Keratinocyte (primary cell): ENCODE results near the gene CCAR1. TPM values are rescaled to one million over a fixed set of nuclear protein-coding genes. Genes with fewer than 3 reads are reported as not detected.
"Not testable (repeated sequence)": the region's sequence is repeated elsewhere in the genome, so short reads cannot be mapped to it uniquely, and the experiment has no call there.

Source experiments
- DNase-seq: peaks from one replicate; pipeline ENCODE4 v3.0.0-alpha.2; 2011; ENCODE audit warnings: low read depth, missing footprints, low spot score
- FAIRE-seq: peaks from 2 replicates; lab custom pipeline; 2011; peaks lifted over from hg19 to GRCh38; lab: Jason Lieb, UNC
- H2AFZ ChIP-seq: 2 replicates; pipeline ENCODE4 v1.6.0; 2012; ENCODE audit warnings: low read length, control low read depth, inconsistent platforms; ENCODE audit not compliant: control insufficient read depth
- H3K27ac ChIP-seq: 2 replicates; pipeline ENCODE4 v1.5.1; 2011; ENCODE audit warnings: low read length; ENCODE audit not compliant: control insufficient read depth, insufficient read depth
- H3K27me3 ChIP-seq: 3 replicates; pipeline ENCODE4 v1.6.0; 2011; ENCODE audit warnings: low read length; ENCODE audit not compliant: control insufficient read depth, insufficient read depth; ENCODE audit errors: extremely low read depth
- H3K36me3 ChIP-seq, 2 experiments: 2 replicates in 1 of 2; 3 replicates in 1 of 2; pipeline ENCODE4 v1.5.1; 2011; ENCODE audit warnings: low read length in 2 of 2, mild to moderate bottlenecking in 1 of 2; ENCODE audit not compliant: control insufficient read depth in 2 of 2, insufficient read depth in 2 of 2; ENCODE audit errors: extremely low read depth in 1 of 2
- H3K4me1 ChIP-seq: 3 replicates; pipeline ENCODE4 v1.5.1; 2011; ENCODE audit warnings: low read length; ENCODE audit not compliant: control insufficient read depth, insufficient read depth; ENCODE audit errors: extremely low read depth
- H3K4me2 ChIP-seq: 3 replicates; pipeline ENCODE4 v1.6.0; 2011; ENCODE audit warnings: low read depth, low read length; ENCODE audit not compliant: control insufficient read depth, insufficient read depth; ENCODE audit errors: extremely low read depth
- H3K4me3 ChIP-seq, 3 experiments: fragments of 200-600 bp in 1 of 3; sonication (generic) in 1 of 3; 2 replicates in 2 of 3; 3 replicates in 1 of 3; pipeline ENCODE4 v1.5.1; 2011 to 2016; ENCODE audit warnings: low read length in 3 of 3, mild to moderate bottlenecking in 3 of 3, control low read depth in 2 of 3, inconsistent platforms in 1 of 3, low read depth in 1 of 3, mixed read lengths in 1 of 3, mixed run types in 1 of 3, moderate library complexity in 1 of 3; ENCODE audit not compliant: control insufficient read depth in 2 of 3, insufficient read depth in 2 of 3; ENCODE audit errors: extremely low read depth in 1 of 3
- H3K79me2 ChIP-seq: 2 replicates; pipeline ENCODE4 v1.6.0; 2012; ENCODE audit warnings: low read length; ENCODE audit not compliant: control insufficient read depth, insufficient read depth
- H3K9ac ChIP-seq: 3 replicates; pipeline ENCODE4 v1.6.0; 2011; ENCODE audit warnings: low read length; ENCODE audit not compliant: control insufficient read depth, insufficient read depth; ENCODE audit errors: extremely low read depth
- H3K9me1 ChIP-seq: 3 replicates; pipeline ENCODE4 v1.6.0; 2011; ENCODE audit warnings: low read length; ENCODE audit not compliant: control insufficient read depth, insufficient read depth; ENCODE audit errors: extremely low read depth
- H3K9me3 ChIP-seq: 2 replicates; pipeline ENCODE4 v1.5.1; 2012; ENCODE audit warnings: low read depth, low read length; ENCODE audit not compliant: control insufficient read depth
- H4K20me1 ChIP-seq: 3 replicates; pipeline ENCODE4 v1.6.0; 2011; ENCODE audit warnings: low read length; ENCODE audit not compliant: control insufficient read depth, insufficient read depth; ENCODE audit errors: extremely low read depth
- EZH2 ChIP-seq: IDR thresholded peaks from one replicate; pipeline ENCODE4 v1.6.1; 2012; ENCODE audit warnings: inconsistent platforms, mild to moderate bottlenecking, low read length, moderate library complexity
- dilution Hi-C: fragments of 300-500 bp; cut with MboI; formaldehyde crosslinking; loops from one replicate; pipeline ENCODE4 v1.7.0; 2020; ENCODE audit warnings: low sequenced_read_pairs; ENCODE audit not compliant: extremely low pct_ligation_motif_present
- polyA plus RNA-seq, 5 experiments: library from polyadenylated mRNA; depleted of rRNA in 3 of 5; stranded (reverse) in 3 of 5; stranded (forward) in 1 of 5; unstranded in 1 of 5; fragments of >200 nt; gene quantifications; 1 replicate in 1 of 5; 2 replicates in 3 of 5; 3 replicates in 1 of 5; pipeline versions ENCODE4 v1.2.1 to v1.2.3, GENCODE V29; 2011 to 2012; ENCODE audit warnings: missing spikeins in 2 of 5, low read depth in 1 of 5, low replicate concordance in 1 of 5
- TF ChIP-seq, protein P1 (sequence below), 3 experiments: IDR thresholded peaks in 1 of 3; conservative IDR thresholded peaks in 1 of 3; optimal IDR thresholded peaks in 1 of 3; 2 replicates in 2 of 3; 3 replicates in 1 of 3; pipeline versions ENCODE3 to v1.5.1; 2011; ENCODE audit warnings: low read length in 3 of 3, mild to moderate bottlenecking in 3 of 3, moderate library complexity in 2 of 3, control low read depth in 1 of 3, inconsistent platforms in 1 of 3; ENCODE audit not compliant: insufficient read depth in 2 of 3; ENCODE audit errors: extremely low read depth in 1 of 3

The CCAR1 gene
- polyA plus RNA-seq, 1 donor (not counting 4 experiments of a cell fraction or from before 2014, with no cell fraction given), result 59.1 TPM

- no peak for FAIRE-seq
- Histone ChIP-seq H3K36me3 (no peaks in the 10 kb centered on the region), H3K27ac (no peak overlapping the region), H2AFZ (no peak overlapping the region), H3K79me2 (no peaks in the 10 kb centered on the region), H4K20me1 (no peaks in the 10 kb centered on the region), H3K9me3 (no peaks in the 10 kb centered on the region), H3K9ac (no peak overlapping the region), H3K27me3 (no peaks in the 10 kb centered on the region), H3K4me1 (no peaks in the 10 kb centered on the region), H3K4me3 (no peak overlapping the region), H3K9me1 (no peaks in the 10 kb centered on the region), H3K4me2 (no peak overlapping the region)
- no peak for DNase-seq
- no peak for TF ChIP-seq EZH2
- dilution Hi-C loops, result no loop called here
Measured at GRCh38 chr10:68697106-68697505, 23.9 kb upstream of the CCAR1 start.

GRCh38 chr10:68700197-68700596 lies 20.8 kb upstream of the CCAR1 start:
- Histone ChIP-seq H3K4me3 (no peak overlapping the region), H3K9ac (no peak overlapping the region), H2AFZ (no peak overlapping the region), H4K20me1 (no peaks in the 10 kb centered on the region), H3K27ac (no peak overlapping the region), H3K36me3 (no peaks in the 10 kb centered on the region), H3K9me3 (no peaks in the 10 kb centered on the region), H3K9me1 (no peaks in the 10 kb centered on the region), H3K79me2 (no peaks in the 10 kb centered on the region), H3K4me2 (no peak overlapping the region), H3K4me1 (no peaks in the 10 kb centered on the region), H3K27me3 (no peaks in the 10 kb centered on the region)
- no peak for TF ChIP-seq EZH2
- TF ChIP-seq, protein P1, sequence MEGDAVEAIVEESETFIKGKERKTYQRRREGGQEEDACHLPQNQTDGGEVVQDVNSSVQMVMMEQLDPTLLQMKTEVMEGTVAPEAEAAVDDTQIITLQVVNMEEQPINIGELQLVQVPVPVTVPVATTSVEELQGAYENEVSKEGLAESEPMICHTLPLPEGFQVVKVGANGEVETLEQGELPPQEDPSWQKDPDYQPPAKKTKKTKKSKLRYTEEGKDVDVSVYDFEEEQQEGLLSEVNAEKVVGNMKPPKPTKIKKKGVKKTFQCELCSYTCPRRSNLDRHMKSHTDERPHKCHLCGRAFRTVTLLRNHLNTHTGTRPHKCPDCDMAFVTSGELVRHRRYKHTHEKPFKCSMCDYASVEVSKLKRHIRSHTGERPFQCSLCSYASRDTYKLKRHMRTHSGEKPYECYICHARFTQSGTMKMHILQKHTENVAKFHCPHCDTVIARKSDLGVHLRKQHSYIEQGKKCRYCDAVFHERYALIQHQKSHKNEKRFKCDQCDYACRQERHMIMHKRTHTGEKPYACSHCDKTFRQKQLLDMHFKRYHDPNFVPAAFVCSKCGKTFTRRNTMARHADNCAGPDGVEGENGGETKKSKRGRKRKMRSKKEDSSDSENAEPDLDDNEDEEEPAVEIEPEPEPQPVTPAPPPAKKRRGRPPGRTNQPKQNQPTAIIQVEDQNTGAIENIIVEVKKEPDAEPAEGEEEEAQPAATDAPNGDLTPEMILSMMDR (optimal IDR thresholded peaks at IDR 0.05 in 1 of 3, IDR thresholded peaks at IDR 0.05 in 1 of 3, conservative IDR thresholded peaks at IDR 0.05 in 1 of 3; ENCODE audit: extremely low read depth in 1 of 3, insufficient read depth in 2 of 3, low read length in 3 of 3), result no peak
- dilution Hi-C loops, result no loop called here
- FAIRE-seq (no peak), DNase-seq (no peak)

GRCh38 chr10:68705548-68705947 lies 15.5 kb upstream of the CCAR1 start:
- FAIRE-seq, result no peak
- no peak overlapping the region for H3K27ac ChIP-seq
- H2AFZ ChIP-seq, result no peak overlapping the region
- dilution Hi-C loops, result no loop called here
- no peaks in the 10 kb centered on the region for H3K36me3 ChIP-seq
- H4K20me1 ChIP-seq, result no peaks in the 10 kb centered on the region
- H3K9ac ChIP-seq, result no peak overlapping the region
- no peak for TF ChIP-seq EZH2
- TF ChIP-seq, protein P1 (optimal IDR thresholded peaks at IDR 0.05 in 1 of 3, IDR thresholded peaks at IDR 0.05 in 1 of 3, conservative IDR thresholded peaks at IDR 0.05 in 1 of 3; ENCODE audit: extremely low read depth in 1 of 3, insufficient read depth in 2 of 3, low read length in 3 of 3), result no peak
- no peaks in the 10 kb centered on the region for H3K9me3 ChIP-seq
- no peaks in the 10 kb centered on the region for H3K27me3 ChIP-seq
- no peaks in the 10 kb centered on the region for H3K79me2 ChIP-seq
- H3K9me1 ChIP-seq, result no peaks in the 10 kb centered on the region
- H3K4me2 ChIP-seq, result no peak overlapping the region
- no peak overlapping the region for H3K4me3 ChIP-seq
- H3K4me1 ChIP-seq, result no peaks in the 10 kb centered on the region
- DNase-seq, result no peak

DNA sequence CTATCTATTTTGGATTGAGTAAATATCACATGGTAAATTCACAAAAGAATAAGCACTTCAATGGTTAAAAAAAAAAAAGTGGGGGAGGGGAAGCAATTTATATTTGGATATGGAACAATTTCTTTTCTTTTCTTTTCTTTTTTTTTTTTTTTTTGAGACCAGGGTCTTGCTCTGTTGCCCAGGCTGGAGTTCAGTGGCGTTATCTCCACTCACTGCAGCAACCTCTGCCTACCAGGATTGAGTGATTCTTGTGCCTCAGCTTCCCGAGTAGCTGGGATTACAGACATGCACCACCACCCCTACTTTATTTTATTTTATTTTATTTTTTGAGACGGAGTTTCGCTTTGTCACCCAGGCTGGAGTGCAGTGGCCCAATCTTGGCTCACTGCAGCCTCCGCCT lies 12.1 kb upstream of the CCAR1 start:
- dilution Hi-C loops, result not testable (repeated sequence)

More for the DNA sequence above, 12.1 kb upstream of the CCAR1 start:
- not testable (repeated sequence) for H3K4me2 ChIP-seq, H3K79me2 ChIP-seq, H4K20me1 ChIP-seq, H3K27ac ChIP-seq, FAIRE-seq, H3K9me3 ChIP-seq, H3K27me3 ChIP-seq, H3K36me3 ChIP-seq, H3K4me1 ChIP-seq, DNase-seq, H2AFZ ChIP-seq, H3K9me1 ChIP-seq, H3K4me3 ChIP-seq, H3K9ac ChIP-seq
